Activated CD8-positive, alpha-beta memory T cell treated with anti-CD3 and anti-CD28 coated beads, Interleukin-2, amount 50 U/mL, for 1 hour (primary cell): Measurements from ENCODE around the gene FCGBP.
"Not testable (repeated sequence)": the region's sequence is repeated elsewhere in the genome, so short reads cannot be mapped to it uniquely, and the experiment has no call there.

ENCODE experiments used
- DNase-seq: peaks from one replicate; pipeline ENCODE4 v3.0.0-alpha.2; 2020; ENCODE audit errors: extremely low read depth

FCGBP gene

DNA sequence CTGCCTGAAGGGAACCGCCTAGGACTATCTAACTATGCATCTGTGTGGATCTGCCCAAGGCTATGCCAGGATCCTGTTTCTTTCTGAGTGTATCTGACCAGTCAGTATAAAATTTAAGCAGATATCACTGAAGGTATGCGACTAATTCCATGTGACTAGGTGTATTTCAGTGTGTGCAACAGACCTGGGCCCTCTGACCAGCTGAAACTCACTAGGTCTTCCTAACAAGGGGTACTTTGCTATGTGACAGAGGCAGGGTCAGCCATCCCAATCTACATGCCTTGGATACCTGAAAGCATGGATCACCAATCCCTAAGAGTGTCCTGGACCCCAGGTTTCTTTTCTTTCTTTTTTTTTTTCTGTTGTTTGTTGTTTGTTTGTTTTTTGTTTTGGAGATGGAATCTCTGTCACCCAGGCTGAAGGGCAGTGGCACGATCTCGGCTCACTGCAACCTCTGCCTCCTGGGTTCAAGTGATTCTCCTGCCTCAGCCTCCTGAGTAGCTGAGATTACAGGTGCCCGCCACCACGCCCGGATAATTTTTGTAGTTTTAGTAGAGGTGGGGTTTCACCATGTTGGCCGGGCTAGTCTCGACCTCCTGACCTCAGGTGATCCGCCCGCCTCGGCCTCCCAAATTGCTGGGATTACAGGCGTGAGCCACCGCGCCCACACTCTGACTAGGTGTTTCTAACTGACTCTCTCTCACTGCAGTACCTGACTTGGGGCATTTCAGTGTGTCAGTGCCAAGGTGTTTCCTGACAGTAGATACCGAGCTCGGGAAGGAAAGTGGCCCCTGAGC, 43.5 kb downstream of the FCGBP start:
- DNase-seq, result no peak

DNA sequence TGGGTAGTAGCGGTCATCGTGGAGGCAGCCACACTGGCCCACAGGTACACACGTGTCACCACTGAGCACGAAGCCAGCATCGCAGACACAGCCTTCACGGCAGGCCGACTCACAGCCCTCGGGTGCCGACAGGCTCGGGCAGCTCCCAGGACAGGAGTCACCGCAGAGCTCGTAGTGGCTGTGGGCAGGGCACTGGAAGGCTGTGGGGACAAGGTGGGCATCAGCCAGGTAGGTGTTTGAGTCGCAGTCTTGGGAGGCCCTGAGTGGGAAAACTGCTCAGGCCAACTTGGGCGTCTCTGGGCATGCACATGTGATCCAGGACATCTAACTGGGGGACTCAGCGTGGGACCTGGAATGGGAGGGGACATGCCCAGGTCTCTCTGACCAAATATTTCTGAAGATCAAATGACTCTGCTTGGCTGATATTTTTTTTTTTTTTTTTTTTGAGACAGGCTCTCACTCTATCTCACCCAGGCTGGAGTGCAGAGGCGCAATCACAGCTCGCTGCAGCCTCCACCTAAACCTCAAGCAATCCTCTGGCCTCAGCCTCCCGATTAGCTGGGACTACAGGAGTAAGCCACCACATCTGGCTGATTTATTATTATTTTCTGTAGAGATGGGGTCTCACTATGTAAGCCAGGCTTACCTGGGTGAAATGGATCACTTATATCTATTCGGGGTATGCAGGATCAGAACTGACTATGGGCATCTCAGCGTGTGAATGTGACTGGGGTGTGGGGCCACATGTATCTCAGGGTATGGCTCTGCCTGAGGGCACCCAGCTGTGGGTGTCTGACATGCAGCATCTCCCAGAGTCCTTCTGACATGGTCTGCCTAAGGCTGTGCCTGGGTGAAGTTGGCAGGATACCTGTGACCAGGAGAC, 44.3 kb downstream of the FCGBP start:
- DNase-seq, result not testable (repeated sequence)

DNA sequence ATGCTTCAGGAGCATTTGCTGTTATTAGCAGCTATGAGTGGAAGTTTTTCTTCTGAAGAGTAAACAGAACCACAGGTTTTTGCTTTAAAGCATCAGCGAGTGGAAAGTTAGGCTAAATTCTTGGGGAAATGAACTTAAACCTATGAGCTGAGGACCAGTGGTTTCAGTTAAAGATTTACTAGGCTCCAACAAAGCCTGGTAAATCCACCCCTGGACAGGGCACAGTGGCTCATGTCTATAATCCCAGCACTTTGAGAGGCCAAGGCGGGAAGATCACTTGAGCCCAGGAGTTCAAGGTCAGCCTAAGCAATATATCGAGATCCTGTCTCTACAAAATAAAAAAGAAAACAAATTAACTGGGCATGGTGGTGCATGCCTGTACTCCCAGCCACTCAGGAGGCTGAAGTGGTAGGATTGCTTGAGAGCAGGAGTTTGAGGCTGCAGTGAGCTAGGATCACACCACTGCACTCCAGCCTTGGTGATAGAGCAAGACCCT, 46.9 kb downstream of the FCGBP start:
- DNase-seq, result not testable (repeated sequence)

DNA sequence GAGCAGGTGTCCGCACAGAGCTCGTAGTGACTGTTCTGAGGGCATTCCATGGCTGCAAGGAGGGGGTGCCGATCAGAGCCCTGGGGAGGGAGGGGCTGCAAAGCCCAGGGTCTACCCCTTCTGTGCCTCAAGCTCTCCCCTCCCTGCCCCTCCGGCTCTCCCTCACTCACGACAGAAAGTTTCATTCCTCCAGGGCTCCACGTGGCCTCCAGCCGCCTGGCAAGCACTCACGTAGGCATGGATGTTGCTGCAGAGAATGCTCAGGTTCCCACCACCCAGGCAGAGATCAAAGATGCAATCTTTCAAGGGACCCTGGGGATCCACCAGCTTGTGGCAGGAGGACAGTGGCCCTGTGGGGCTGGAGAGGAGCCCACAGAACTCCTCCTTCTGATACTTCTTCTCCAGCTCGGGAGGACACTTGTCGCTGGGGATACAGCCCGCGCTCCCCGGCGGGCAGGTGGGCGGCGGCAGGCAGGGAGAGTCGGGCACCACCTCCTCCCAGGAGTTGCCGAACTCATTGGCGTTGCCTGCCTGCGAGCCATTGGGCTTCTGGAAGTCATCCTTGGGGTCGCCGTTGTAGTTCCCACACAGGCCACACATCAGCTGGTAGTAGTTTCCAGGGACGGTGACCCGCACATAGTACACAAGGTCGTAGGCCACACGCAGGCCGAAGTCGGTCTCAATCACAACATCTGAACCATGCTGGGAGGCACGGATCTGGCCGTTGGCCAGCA, 48.4 kb downstream of the FCGBP start:
- DNase-seq, result not testable (repeated sequence)

DNA sequence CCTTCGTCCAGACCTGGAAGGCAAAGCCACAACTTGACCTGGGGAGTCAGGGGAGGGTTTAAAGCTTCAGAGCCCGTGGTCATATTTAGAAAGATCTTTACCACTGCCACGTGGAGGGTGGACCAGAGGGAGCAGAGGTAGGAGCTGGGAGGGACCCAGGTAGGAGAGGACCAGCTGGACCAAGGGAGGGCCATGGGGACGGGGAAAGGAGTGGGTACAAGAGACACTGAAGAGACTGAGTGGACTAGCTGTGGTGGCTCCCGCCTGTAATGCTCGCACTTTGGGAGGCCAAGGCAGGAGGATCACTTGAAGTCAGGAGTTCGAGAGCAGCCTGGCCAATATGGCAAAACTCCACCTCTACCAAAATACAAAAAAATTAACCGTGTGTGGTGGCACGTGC, 49.7 kb downstream of the FCGBP start:
- not testable (repeated sequence) for DNase-seq
